ENCODE measurements around the gene CWC27. TPM values are rescaled to one million over a fixed set of nuclear protein-coding genes. Genes with fewer than 3 reads are reported as not detected.

CWC27 gene
- total and polyA plus RNA-seq, 2 donors from 2014 or later = 16.5 to 17.3 TPM

DNA sequence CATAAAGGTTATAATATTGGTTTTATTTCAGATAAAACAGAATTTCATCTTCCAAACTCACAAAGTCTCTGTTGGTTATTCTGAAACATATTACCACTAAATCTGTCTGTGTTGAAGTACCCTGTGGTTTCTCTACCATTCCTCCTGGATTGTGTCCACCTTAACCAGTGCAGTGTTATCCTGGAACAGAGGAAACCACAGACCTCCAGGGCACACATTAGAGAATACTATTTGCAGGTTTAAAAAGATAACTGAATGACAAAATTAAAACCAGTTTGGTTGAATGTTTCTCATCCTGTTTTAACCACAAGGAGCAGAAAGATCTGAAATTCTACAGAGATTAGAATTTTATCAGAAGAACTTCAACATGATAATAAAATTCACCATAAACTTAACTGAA is 251.8 kb downstream of the CWC27 start:
- Histone ChIP-seq H3K27ac (ENCODE audit: low read depth in 2 of 2, low read length in 2 of 2) (no peak overlapping the region), H3K27me3 (ENCODE audit: control insufficient read depth, insufficient read depth, low read length) (no peaks in the 10 kb centered on the region), H3K9me3 (ENCODE audit: control insufficient read depth in 2 of 3, insufficient read depth in 1 of 3, low read length in 3 of 3) (no peaks in the 10 kb centered on the region), H3K4me1 (ENCODE audit: control insufficient read depth in 2 of 3, insufficient read depth in 2 of 3, low read depth in 1 of 3, low read length in 3 of 3) (peaks cover 0 to 2% (median under 1%) of the 10 kb centered on the region in 3 donors), H3K36me3 (ENCODE audit: control insufficient read depth in 2 of 3, insufficient read depth in 3 of 3, low read length in 3 of 3) (no peaks in the 10 kb centered on the region), H3K9ac (ENCODE audit: low read length in 3 of 3) (no peak overlapping the region), H3K4me3 (ENCODE audit: low read length in 3 of 3) (no peak overlapping the region)
- intact Hi-C loops (cut with DNase I) = no loop called here
- DNase-seq (no peak), FAIRE-seq (no peak)
- TF ChIP-seq, protein P1, sequence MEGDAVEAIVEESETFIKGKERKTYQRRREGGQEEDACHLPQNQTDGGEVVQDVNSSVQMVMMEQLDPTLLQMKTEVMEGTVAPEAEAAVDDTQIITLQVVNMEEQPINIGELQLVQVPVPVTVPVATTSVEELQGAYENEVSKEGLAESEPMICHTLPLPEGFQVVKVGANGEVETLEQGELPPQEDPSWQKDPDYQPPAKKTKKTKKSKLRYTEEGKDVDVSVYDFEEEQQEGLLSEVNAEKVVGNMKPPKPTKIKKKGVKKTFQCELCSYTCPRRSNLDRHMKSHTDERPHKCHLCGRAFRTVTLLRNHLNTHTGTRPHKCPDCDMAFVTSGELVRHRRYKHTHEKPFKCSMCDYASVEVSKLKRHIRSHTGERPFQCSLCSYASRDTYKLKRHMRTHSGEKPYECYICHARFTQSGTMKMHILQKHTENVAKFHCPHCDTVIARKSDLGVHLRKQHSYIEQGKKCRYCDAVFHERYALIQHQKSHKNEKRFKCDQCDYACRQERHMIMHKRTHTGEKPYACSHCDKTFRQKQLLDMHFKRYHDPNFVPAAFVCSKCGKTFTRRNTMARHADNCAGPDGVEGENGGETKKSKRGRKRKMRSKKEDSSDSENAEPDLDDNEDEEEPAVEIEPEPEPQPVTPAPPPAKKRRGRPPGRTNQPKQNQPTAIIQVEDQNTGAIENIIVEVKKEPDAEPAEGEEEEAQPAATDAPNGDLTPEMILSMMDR (IDR thresholded peaks at IDR 0.05; ENCODE audit: borderline replicate concordance, extremely low read depth, insufficient read depth) = no peak

DNA sequence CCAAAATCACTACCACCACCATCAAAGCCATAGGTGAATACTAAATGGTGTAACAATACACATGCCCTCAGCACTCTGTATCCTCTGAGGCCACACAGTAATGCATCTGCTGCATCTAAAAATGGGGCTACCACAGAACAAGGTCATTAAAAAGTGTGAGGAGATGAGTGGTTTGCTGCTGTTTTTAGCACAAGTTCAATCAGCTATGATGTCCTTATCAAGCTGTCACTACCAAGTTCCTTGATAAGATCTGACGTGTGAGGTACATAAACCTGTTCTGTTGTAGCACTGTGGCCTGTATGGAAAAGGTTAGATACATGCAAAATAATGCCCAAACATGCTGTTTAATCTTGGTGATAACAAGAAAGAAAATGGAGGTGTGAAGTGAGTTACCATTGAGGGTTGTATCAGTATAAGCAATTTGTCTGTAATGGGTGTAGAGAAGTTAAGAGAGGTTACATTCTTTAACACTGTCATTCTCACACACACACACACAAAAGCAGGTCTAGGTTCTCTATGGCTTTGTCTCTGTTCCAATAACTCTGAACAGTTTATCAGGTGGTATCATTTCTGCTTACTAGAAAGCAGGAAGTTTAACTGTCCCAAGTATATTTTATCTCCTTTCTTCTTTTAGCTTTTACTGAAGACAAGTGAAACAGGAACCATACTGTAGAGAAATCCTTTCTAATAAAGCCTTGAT is 252.9 kb downstream of the CWC27 start:
- Histone ChIP-seq H3K9ac (ENCODE audit: low read length in 3 of 3) (no peak overlapping the region), H3K9me3 (ENCODE audit: control insufficient read depth in 2 of 3, insufficient read depth in 1 of 3, low read length in 3 of 3) (no peaks in the 10 kb centered on the region), H3K4me1 (ENCODE audit: control insufficient read depth in 2 of 3, insufficient read depth in 2 of 3, low read depth in 1 of 3, low read length in 3 of 3) (no peaks in the 10 kb centered on the region), H3K27me3 (ENCODE audit: control insufficient read depth, insufficient read depth, low read length) (no peaks in the 10 kb centered on the region), H3K27ac (ENCODE audit: low read depth in 2 of 2, low read length in 2 of 2) (no peak overlapping the region), H3K4me3 (ENCODE audit: low read length in 3 of 3) (no peak overlapping the region), H3K36me3 (ENCODE audit: control insufficient read depth in 2 of 3, insufficient read depth in 3 of 3, low read length in 3 of 3) (no peaks in the 10 kb centered on the region)
- intact Hi-C loops (cut with DNase I) = no loop called here
- DNase-seq (no peak), FAIRE-seq (no peak)
- TF ChIP-seq, protein P1 (IDR thresholded peaks at IDR 0.05; ENCODE audit: borderline replicate concordance, extremely low read depth, insufficient read depth) = no peak

DNA sequence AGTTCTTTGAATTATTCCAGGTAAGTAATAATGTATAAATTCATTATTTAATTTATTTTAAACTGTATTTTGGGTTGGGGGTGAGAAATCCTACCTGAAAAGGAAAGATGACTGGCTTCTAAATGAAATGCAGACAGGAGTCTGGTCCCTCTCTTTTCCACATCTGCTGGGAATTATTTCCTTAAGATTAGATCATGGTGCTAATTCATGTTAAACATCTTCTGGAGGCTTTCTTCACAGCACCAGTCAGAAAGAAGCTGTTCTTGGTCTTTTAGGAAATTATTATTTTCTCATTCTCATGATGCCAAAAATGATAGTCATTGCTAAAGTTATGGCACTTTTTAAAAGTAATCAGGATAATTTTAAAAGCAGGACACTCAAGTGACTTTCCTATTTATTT is 254.2 kb downstream of the CWC27 start:
- intact Hi-C loops (cut with DNase I) = no loop called here
- TF ChIP-seq, protein P1 (IDR thresholded peaks at IDR 0.05; ENCODE audit: borderline replicate concordance, extremely low read depth, insufficient read depth) = no peak
- no peak for FAIRE-seq

DNA sequence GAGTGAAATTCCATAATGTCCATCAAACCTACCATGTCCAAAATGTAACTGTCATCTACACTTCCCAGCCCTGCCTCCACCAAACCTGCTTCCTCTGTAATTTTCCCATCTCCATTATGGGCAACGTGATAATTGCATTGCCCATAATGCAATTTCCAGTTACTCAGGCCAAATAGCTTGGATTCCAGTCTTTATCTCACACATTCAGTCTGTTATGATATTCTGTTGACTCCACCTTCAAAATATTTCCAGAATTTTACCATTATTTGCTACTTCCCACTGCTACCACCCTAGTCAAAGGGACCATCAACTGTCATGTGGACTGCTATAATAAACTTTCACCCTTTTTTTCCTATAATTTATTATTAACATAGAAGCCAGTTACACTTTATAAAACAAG is 256.0 kb downstream of the CWC27 start:
- Histone ChIP-seq H3K9me3 (ENCODE audit: control insufficient read depth in 2 of 3, insufficient read depth in 1 of 3, low read length in 3 of 3) (no peaks in the 10 kb centered on the region), H3K4me1 (ENCODE audit: control insufficient read depth in 2 of 3, insufficient read depth in 2 of 3, low read depth in 1 of 3, low read length in 3 of 3) (no peaks in the 10 kb centered on the region), H3K27me3 (ENCODE audit: control insufficient read depth, insufficient read depth, low read length) (no peaks in the 10 kb centered on the region), H3K27ac (ENCODE audit: low read depth in 2 of 2, low read length in 2 of 2) (no peak overlapping the region), H3K36me3 (ENCODE audit: control insufficient read depth in 2 of 3, insufficient read depth in 3 of 3, low read length in 3 of 3) (no peaks in the 10 kb centered on the region), H3K4me3 (ENCODE audit: low read length in 3 of 3) (no peak overlapping the region), H3K9ac (ENCODE audit: low read length in 3 of 3) (no peak overlapping the region)
- intact Hi-C loops (cut with DNase I) = no loop called here
- no peak for FAIRE-seq
- TF ChIP-seq, protein P1 (IDR thresholded peaks at IDR 0.05; ENCODE audit: borderline replicate concordance, extremely low read depth, insufficient read depth) = no peak
- DNase-seq = no peak

More for the DNA sequence above, 254.2 kb downstream of the CWC27 start:
- no peak overlapping the region for H3K27ac ChIP-seq (ENCODE audit: low read depth in 2 of 2, low read length in 2 of 2)
- no peak for DNase-seq
- H3K36me3 ChIP-seq (ENCODE audit: control insufficient read depth in 2 of 3, insufficient read depth in 3 of 3, low read length in 3 of 3) = no peaks in the 10 kb centered on the region
- no peak overlapping the region for H3K9ac ChIP-seq (ENCODE audit: low read length in 3 of 3)
- no peaks in the 10 kb centered on the region for H3K27me3 ChIP-seq (ENCODE audit: control insufficient read depth, insufficient read depth, low read length)
- H3K4me1 ChIP-seq (ENCODE audit: control insufficient read depth in 2 of 3, insufficient read depth in 2 of 3, low read depth in 1 of 3, low read length in 3 of 3) = no peaks in the 10 kb centered on the region
- H3K9me3 ChIP-seq (ENCODE audit: control insufficient read depth in 2 of 3, insufficient read depth in 1 of 3, low read length in 3 of 3) = no peaks in the 10 kb centered on the region
- no peak overlapping the region for H3K4me3 ChIP-seq (ENCODE audit: low read length in 3 of 3)

All from kidney (tissue), 14 donors.